ENCODE measurements around the gene PLCL1. TPM values are rescaled to one million over a fixed set of nuclear protein-coding genes. Genes with fewer than 3 reads are reported as not detected.

Gene PLCL1
- polyA plus RNA-seq, 1 experiment: 0.09 TPM

DNA sequence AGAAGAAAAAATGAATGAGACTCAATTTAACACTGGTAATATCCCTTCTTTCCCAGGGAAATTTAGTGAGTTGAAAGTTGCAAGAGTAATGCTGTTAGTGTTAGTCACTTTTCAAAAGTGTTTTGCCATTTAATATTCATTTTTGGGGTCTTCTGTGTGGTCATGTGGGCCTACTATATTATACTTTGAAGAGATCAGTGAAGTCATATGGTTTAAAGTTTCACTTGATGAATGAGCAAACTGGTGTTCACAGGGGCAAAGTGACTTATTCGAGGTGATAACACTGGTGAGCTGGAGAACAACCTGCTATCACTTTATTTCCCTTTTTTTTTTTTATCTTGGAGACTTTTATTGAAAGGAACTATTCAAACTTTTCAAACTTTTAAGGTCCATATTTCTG, 196.0 kb downstream of the PLCL1 start:
- TF ChIP-seq, protein P1, sequence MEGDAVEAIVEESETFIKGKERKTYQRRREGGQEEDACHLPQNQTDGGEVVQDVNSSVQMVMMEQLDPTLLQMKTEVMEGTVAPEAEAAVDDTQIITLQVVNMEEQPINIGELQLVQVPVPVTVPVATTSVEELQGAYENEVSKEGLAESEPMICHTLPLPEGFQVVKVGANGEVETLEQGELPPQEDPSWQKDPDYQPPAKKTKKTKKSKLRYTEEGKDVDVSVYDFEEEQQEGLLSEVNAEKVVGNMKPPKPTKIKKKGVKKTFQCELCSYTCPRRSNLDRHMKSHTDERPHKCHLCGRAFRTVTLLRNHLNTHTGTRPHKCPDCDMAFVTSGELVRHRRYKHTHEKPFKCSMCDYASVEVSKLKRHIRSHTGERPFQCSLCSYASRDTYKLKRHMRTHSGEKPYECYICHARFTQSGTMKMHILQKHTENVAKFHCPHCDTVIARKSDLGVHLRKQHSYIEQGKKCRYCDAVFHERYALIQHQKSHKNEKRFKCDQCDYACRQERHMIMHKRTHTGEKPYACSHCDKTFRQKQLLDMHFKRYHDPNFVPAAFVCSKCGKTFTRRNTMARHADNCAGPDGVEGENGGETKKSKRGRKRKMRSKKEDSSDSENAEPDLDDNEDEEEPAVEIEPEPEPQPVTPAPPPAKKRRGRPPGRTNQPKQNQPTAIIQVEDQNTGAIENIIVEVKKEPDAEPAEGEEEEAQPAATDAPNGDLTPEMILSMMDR (IDR thresholded peaks at IDR 0.05; ENCODE audit: insufficient read depth, low read depth, low read length): no peak
- H3K27me3 ChIP-seq (ENCODE audit: control insufficient read depth, insufficient read depth, low read length): no peaks in the 10 kb centered on the region
- ChIA-PET POLR2A (no interaction called here), CTCF (no interaction called here)
- DNase-seq (ENCODE audit: low read depth): no peak
- H3K4me3 ChIP-seq (ENCODE audit: low read depth, low read length): no peak overlapping the region
- H3K36me3 ChIP-seq (ENCODE audit: control insufficient read depth, insufficient read depth, low read length): no peaks in the 10 kb centered on the region

DNA sequence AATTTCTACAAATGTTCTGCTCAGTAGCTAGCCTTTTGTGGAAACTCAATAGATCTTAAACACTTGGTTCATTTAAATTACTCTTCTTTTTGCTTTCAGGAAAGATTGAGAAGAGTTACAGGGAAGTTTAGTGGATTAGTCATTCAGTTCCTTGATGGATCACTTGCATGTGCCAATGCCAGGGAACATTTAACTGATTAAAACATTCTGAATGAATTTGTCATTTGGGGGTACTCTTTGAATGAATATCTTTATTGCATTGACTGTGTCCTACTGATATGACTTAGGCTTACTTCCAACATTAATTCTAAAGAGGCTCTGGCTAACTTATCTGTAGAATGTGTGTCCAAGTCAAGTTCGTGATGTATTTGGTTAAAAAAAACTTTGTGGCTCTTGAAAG, 199.8 kb downstream of the PLCL1 start:
- Histone ChIP-seq H3K4me3 (ENCODE audit: low read depth, low read length) (no peak overlapping the region), H3K36me3 (ENCODE audit: control insufficient read depth, insufficient read depth, low read length) (no peaks in the 10 kb centered on the region), H3K27me3 (ENCODE audit: control insufficient read depth, insufficient read depth, low read length) (no peaks in the 10 kb centered on the region)
- ChIA-PET POLR2A (no interaction called here), CTCF (no interaction called here)
- TF ChIP-seq, protein P1 (IDR thresholded peaks at IDR 0.05; ENCODE audit: insufficient read depth, low read depth, low read length): no peak
- DNase-seq (ENCODE audit: low read depth): no peak

DNA sequence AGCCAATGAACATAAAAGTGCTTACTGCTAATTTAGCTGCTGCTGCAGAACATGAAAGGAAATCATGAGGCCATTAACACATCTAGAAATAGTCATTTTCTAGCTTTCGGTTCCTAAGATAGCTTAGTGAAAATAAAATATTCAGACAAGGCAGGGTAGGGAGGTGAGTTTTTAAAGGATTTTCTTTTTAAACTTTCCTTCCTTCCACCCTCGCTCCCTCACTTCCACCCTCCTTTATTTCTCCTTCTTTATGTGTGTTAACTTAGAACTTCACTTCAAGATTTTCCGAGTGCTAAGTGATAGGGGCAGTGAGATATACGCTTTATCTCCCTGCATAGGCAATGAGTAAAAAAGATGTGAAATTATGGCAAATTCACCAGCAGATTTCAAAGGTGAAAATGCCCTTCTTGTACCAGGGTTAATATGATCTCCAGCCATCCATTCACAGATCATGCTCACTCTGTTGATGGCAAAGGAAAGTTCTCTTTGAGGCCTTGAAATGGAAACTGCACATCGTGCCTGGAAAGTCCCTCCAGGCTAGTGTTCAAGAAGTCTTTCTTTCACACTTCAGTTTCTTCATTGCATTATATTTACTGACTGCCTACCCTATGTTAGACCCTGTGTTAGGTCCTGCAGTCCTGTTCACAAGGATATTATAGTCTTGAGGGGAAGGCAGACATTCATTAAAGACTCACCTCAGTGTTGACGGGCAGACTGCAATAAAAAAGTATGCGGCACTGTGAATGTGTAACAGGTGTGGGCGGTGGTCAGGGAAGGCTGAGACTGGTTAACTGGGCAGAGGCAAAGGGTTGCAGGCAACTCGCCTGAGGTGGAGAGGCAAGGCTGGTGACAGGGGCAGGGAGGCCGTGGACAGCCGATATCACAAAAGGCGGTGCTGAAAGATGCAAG, 200.8 kb downstream of the PLCL1 start:
- POLR2A ChIA-PET: no interaction called here
- CTCF ChIA-PET: interaction anchor here (1.0 kb wide), 1 partner anchor 15 kb away, joined by 3 read pairs; no protein-coding TSS in a partner anchor

DNA sequence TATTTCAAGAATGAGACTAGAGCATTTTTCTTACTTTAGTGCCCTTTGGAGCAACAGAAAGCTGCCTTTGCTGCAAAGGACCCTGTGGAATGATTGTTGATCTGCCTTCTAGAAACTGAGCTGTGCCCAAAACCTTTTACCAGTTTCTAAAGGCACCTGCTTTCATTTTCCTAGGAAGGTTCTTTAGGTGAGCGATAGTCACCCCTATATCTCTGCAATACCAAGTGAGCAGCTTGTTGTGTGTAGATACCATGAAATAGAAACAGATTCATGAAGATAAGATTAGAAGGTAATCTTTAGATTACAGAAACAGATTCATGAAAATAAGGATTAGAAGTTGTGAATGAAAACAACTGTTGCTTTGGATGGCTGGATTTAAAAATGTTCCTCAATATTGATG, 202.3 kb downstream of the PLCL1 start:
- CTCF ChIA-PET: no interaction called here
- Histone ChIP-seq H3K27me3 (ENCODE audit: control insufficient read depth, insufficient read depth, low read length) (no peaks in the 10 kb centered on the region), H3K4me3 (ENCODE audit: low read depth, low read length) (no peak overlapping the region), H3K36me3 (ENCODE audit: control insufficient read depth, insufficient read depth, low read length) (no peaks in the 10 kb centered on the region)
- POLR2A ChIA-PET: no interaction called here
- DNase-seq (ENCODE audit: low read depth): no peak
- TF ChIP-seq, protein P1 (IDR thresholded peaks at IDR 0.05; ENCODE audit: insufficient read depth, low read depth, low read length): no peak

More for the DNA sequence above, 200.8 kb downstream of the PLCL1 start:
- TF ChIP-seq, protein P1 (IDR thresholded peaks at IDR 0.05; ENCODE audit: insufficient read depth, low read depth, low read length): no peak
- DNase-seq (ENCODE audit: low read depth): no peak
- no peak overlapping the region for H3K4me3 ChIP-seq (ENCODE audit: low read depth, low read length)
- H3K27me3 ChIP-seq (ENCODE audit: control insufficient read depth, insufficient read depth, low read length): no peaks in the 10 kb centered on the region
- no peaks in the 10 kb centered on the region for H3K36me3 ChIP-seq (ENCODE audit: control insufficient read depth, insufficient read depth, low read length)

DNA sequence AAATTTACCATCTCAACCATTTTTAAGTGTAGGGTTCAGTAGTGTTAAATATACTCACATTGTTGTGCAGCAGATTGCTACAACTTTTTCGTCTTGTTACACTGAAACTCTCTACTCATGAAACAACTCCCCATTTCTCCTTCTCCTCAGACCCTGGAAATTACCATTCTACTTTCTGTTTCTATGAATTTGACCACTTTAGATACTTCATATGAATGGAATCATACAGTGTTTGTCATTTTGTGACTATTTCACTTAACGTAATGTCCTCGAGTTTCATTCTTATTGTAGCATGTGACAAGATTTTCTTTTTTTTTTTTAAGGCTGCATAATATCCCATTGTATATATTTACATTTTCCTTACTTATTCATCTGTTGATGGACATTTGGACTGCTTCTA, 203.8 kb downstream of the PLCL1 start:
- ChIA-PET CTCF (no interaction called here), POLR2A (no interaction called here)
- DNase-seq (ENCODE audit: low read depth): no peak
- no peak overlapping the region for H3K4me3 ChIP-seq (ENCODE audit: low read depth, low read length)
- no peaks in the 10 kb centered on the region for H3K36me3 ChIP-seq (ENCODE audit: control insufficient read depth, insufficient read depth, low read length)
- TF ChIP-seq, protein P1 (IDR thresholded peaks at IDR 0.05; ENCODE audit: insufficient read depth, low read depth, low read length): no peak
- H3K27me3 ChIP-seq (ENCODE audit: control insufficient read depth, insufficient read depth, low read length): no peaks in the 10 kb centered on the region
